Neural progenitor cell (in vitro differentiated cells): ENCODE measurements around the gene BICDL2. TPM values are rescaled to one million over a fixed set of nuclear protein-coding genes. Genes with fewer than 3 reads are reported as not detected.

Experiments used
- DNase-seq: peaks from one replicate; pipeline ENCODE4 v3.0.0-alpha.2; 2016; ENCODE audit warnings: low spot score
- H2AFZ ChIP-seq: fragments of 200-600 bp; sonication (generic); replicated peaks from 2 replicates; pipeline ENCODE4 v1.6.1; 2016; ENCODE audit warnings: antibody characterized with exemption
- H3F3A ChIP-seq: fragments of 200-600 bp; sonication (generic); 2 replicates; pipeline ENCODE4 v1.6.1; 2016; ENCODE audit warnings: antibody characterized with exemption, low read depth
- H3K27ac ChIP-seq: fragments of 200-600 bp; sonication (generic); 2 replicates; pipeline ENCODE4 v1.5.1; 2016; ENCODE audit warnings: mild to moderate bottlenecking
- H3K27me3 ChIP-seq: fragments of 200-600 bp; sonication (generic); 2 replicates; pipeline ENCODE4 v1.6.1; 2016; ENCODE audit warnings: mild to moderate bottlenecking, moderate library complexity
- H3K36me3 ChIP-seq: fragments of 200-600 bp; sonication (generic); 2 replicates; pipeline ENCODE4 v1.5.1; 2016
- H3K4me1 ChIP-seq: fragments of 200-600 bp; sonication (generic); 2 replicates; pipeline ENCODE4 v1.6.1; 2016; ENCODE audit warnings: mixed run types
- H3K4me2 ChIP-seq: fragments of 200-600 bp; sonication (generic); 2 replicates; pipeline ENCODE4 v1.6.1; 2016
- H3K4me3 ChIP-seq: fragments of 200-600 bp; sonication (generic); 2 replicates; pipeline ENCODE4 v1.5.1; 2016
- H3K79me2 ChIP-seq: fragments of 200-600 bp; sonication (generic); 2 replicates; pipeline ENCODE4 v1.6.1; 2016; ENCODE audit warnings: low read depth
- H3K9ac ChIP-seq: fragments of 200-600 bp; sonication (generic); 2 replicates; pipeline ENCODE4 v1.6.1; 2016
- H3K9me3 ChIP-seq: fragments of 200-600 bp; sonication (generic); 2 replicates; pipeline ENCODE4 v1.5.1; 2016; ENCODE audit warnings: low read depth
- H4K20me1 ChIP-seq: fragments of 200-600 bp; sonication (generic); 2 replicates; pipeline ENCODE4 v1.6.1; 2016; ENCODE audit warnings: low read depth
- H3K27ac Mint-ChIP-seq: 3 replicates; pipeline ENCODE4 v1.8.0; 2021; ENCODE audit warnings: mixed read lengths
- H3K27me3 Mint-ChIP-seq: 2 replicates; pipeline ENCODE4 v1.8.0; 2022; ENCODE audit warnings: low read depth, mild to moderate bottlenecking, inconsistent platforms, moderate library complexity, mixed read lengths; ENCODE audit not compliant: insufficient read depth
- H3K36me3 Mint-ChIP-seq: 3 replicates; pipeline ENCODE4 v1.8.0; 2021; ENCODE audit warnings: mixed read lengths
- H3K4me1 Mint-ChIP-seq: 3 replicates; pipeline ENCODE4 v1.8.0; 2021; ENCODE audit warnings: mixed read lengths
- H3K4me3 Mint-ChIP-seq: 3 replicates; pipeline ENCODE4 v1.8.0; 2021; ENCODE audit warnings: mild to moderate bottlenecking, moderate library complexity, mixed read lengths
- H3K9me3 Mint-ChIP-seq: 3 replicates; pipeline ENCODE4 v1.8.0; 2020; ENCODE audit warnings: mixed read lengths
- CTCF ChIP-seq: fragments of 200-600 bp; sonication (generic); IDR thresholded peaks from 2 replicates; pipeline ENCODE4 v1.5.1; 2017; ENCODE audit warnings: antibody characterized with exemption, mild to moderate bottlenecking
- EZH2 ChIP-seq: fragments of 200-600 bp; sonication (generic); IDR thresholded peaks from 2 replicates; pipeline ENCODE4 v1.6.1; 2017; ENCODE audit warnings: antibody characterized with exemption, mild to moderate bottlenecking, moderate library complexity
- EZH2phosphoT487 ChIP-seq: fragments of 200-600 bp; sonication (generic); IDR thresholded peaks from 2 replicates; pipeline ENCODE4 v1.6.1; 2017; ENCODE audit warnings: antibody characterized with exemption
- total RNA-seq: library from RNA; depleted of rRNA; stranded (reverse); fragments of >200 nt; gene quantifications from 2 replicates; pipeline ENCODE4 v1.2.3, GENCODE V29; 2015; ENCODE audit warnings: low replicate concordance

BICDL2 gene
- total RNA-seq, 1 donor from 2014 or later, result not detected

DNA sequence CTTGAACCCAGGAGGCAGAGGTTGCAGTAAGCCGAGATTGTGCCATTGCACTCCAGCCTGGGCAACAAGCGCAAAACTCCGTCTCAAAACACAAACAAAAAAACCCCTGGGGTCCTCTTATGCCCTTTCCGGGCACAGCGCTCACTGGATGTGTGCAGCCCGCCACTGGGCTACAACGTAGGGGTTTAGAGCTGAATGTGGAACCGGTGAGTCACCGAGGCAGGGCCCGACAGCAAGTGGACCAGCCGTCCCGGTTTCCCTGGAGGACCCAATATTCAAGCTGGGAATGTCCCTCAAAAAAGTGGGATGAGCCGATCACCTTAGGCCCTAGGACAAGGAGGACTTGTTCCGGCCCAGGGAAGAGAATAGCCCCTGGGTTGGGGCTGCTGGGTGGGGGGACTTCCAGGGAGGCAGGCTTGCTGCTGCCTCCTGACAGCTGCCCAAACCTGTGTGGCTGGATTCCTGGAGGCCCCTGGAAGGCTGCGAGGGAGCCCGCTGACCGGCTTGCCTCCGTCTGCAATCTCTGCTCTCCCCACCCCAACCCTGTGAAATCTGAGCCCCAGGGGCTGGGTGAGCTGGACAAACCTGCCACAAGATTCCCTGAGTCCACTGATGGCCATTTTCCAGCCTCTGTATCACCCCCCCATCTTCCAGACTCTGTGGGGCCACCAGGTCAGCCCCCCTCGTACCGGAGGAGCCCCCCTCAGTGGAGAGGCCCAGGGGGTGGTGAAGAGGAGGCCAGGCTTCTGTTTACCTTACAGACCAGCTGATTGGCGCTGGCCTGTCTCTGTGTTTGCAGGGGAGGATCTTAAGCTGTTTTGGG is 27.0 kb downstream of the BICDL2 start:
- Histone ChIP-seq H4K20me1 (peaks cover 28% of the 10 kb centered on the region), H3K36me3 (no peaks in the 10 kb centered on the region), H3K4me3 (peak overlapping the region; percentile 14), H3K27ac (no peak overlapping the region), H3K9me3 (no peaks in the 10 kb centered on the region), H3F3A (peaks cover 48% of the 10 kb centered on the region), H2AFZ (no peak overlapping the region), H3K4me1 (peaks cover 38% of the 10 kb centered on the region), H3K27me3 (peaks cover 87% of the 10 kb centered on the region), H3K4me2 (peak overlapping the region; percentile 65), H3K79me2 (no peaks in the 10 kb centered on the region), H3K9ac (no peak overlapping the region)
- peaks cover 44% of the 10 kb centered on the region for H3K27me3 Mint-ChIP-seq
- no peak overlapping the region for H3K27ac Mint-ChIP-seq
- H3K9me3 Mint-ChIP-seq, result no peaks in the 10 kb centered on the region
- DNase-seq, result peak; percentile 73
- H3K4me1 Mint-ChIP-seq, result peaks cover 34% of the 10 kb centered on the region
- no peak for TF ChIP-seq EZH2phosphoT487
- TF ChIP-seq EZH2, result no peak
- no peak for TF ChIP-seq CTCF
- H3K4me3 Mint-ChIP-seq, result no peak overlapping the region
- H3K36me3 Mint-ChIP-seq, result no peaks in the 10 kb centered on the region

- no peak for DNase-seq
- Histone ChIP-seq H3K36me3 (no peaks in the 10 kb centered on the region), H3K27ac (no peak overlapping the region), H4K20me1 (peaks cover 18% of the 10 kb centered on the region), H3K9ac (no peak overlapping the region), H3K27me3 (peaks cover 81% of the 10 kb centered on the region), H2AFZ (no peak overlapping the region), H3K4me2 (peak overlapping the region; percentile 65), H3K4me1 (peaks cover 38% of the 10 kb centered on the region), H3K4me3 (no peak overlapping the region), H3F3A (peaks cover 49% of the 10 kb centered on the region), H3K79me2 (no peaks in the 10 kb centered on the region), H3K9me3 (no peaks in the 10 kb centered on the region)
- no peak overlapping the region for H3K27ac Mint-ChIP-seq
- TF ChIP-seq CTCF (no peak), EZH2phosphoT487 (no peak), EZH2 (no peak)
- H3K9me3 Mint-ChIP-seq, result no peaks in the 10 kb centered on the region
- peaks cover 30% of the 10 kb centered on the region for H3K4me1 Mint-ChIP-seq
- no peaks in the 10 kb centered on the region for H3K36me3 Mint-ChIP-seq
- H3K27me3 Mint-ChIP-seq, result peaks cover 35% of the 10 kb centered on the region
- H3K4me3 Mint-ChIP-seq, result no peak overlapping the region
Measured at GRCh38 chr16:3008690-3009037, 28.1 kb downstream of the BICDL2 start.

DNA sequence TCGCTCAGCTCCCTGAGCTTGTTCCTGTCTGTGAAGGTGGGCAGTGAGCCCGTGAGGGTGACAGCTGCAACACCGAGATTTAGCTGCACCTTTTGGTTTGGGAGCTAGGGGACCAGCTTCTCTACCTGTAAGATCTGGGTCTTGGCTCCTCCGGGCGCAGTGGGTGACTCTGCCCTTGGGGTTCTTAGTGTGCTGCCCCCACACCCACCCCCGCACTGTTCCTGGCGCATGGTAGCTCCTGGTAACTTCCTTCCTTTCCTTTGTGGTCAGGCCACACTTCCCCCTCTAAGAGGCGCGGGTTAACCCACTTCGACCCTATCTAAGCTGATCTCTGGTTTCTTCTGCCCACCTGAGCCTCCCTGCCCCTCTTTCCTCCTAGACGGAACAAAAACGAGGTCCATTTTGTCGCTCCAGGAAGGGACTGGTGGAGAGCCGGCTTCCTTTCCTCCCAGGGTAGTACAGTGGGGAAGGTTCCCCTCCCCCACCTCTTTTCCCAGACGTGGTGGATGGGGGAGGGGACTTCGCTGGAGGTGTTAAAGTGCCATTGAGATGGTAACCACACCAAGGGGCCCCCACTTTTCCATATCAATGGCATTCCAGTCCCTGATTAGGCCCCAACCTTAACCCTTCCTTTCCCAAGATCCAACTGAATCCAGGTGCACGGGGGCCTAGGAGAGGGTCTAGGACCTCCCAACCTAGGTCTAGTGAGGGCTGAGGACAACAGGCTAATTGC is 28.6 kb downstream of the BICDL2 start:
- H3K4me1 ChIP-seq, result peaks cover 38% of the 10 kb centered on the region
- H3K4me3 Mint-ChIP-seq, result peak overlapping the region; percentile 18
- peaks cover 35% of the 10 kb centered on the region for H3K27me3 Mint-ChIP-seq

More for the DNA sequence above, 28.6 kb downstream of the BICDL2 start:
- no peak overlapping the region for H3K27ac ChIP-seq
- no peak overlapping the region for H3K9ac ChIP-seq
- H3F3A ChIP-seq, result peaks cover 49% of the 10 kb centered on the region
- no peaks in the 10 kb centered on the region for H3K36me3 ChIP-seq
- H3K4me2 ChIP-seq, result peak overlapping the region; percentile 65
- no peaks in the 10 kb centered on the region for H3K9me3 ChIP-seq
- Mint-ChIP-seq H3K4me1 (peaks cover 30% of the 10 kb centered on the region), H3K36me3 (no peaks in the 10 kb centered on the region), H3K27ac (no peak overlapping the region), H3K9me3 (no peaks in the 10 kb centered on the region)
- peak overlapping the region; percentile 29 for H3K4me3 ChIP-seq
- peaks cover 15% of the 10 kb centered on the region for H4K20me1 ChIP-seq
- H3K27me3 ChIP-seq, result peaks cover 76% of the 10 kb centered on the region
- peak; percentile 59 for DNase-seq
- no peak overlapping the region for H2AFZ ChIP-seq
- no peaks in the 10 kb centered on the region for H3K79me2 ChIP-seq
- peak; percentile 9 for TF ChIP-seq EZH2
- TF ChIP-seq EZH2phosphoT487, result no peak
